Measurements from ENCODE around the gene CCR5AS.
"Not testable (repeated sequence)": the region's sequence is repeated elsewhere in the genome, so short reads cannot be mapped to it uniquely, and the experiment has no call there.

CCR5AS gene

GRCh38 chr3:46389306-46389705, 17.6 kb downstream of the CCR5AS start:
- Histone ChIP-seq H3K4me1 (replicated peaks) (no peaks in the 10 kb centered on the region), H3K4me3 (no peak overlapping the region), H3K9me3 (no peaks in the 10 kb centered on the region), H3K27me3 (replicated peaks; ENCODE audit: insufficient read depth) (no peaks in the 10 kb centered on the region), H3K36me3 (no peaks in the 10 kb centered on the region), H3K27ac (no peak overlapping the region)
- intact Hi-C loops (cut with DNase I): no loop called here
- WGBS: 84% methylated on average over 6 of the region's 6 CpGs
- DNase-seq (ENCODE audit: low spot score): no peak
- no peak for TF ChIP-seq CTCF (IDR thresholded peaks at IDR 0.05)
- TF ChIP-seq POLR2AphosphoS5 (IDR thresholded peaks at IDR 0.05): no peak
- TF ChIP-seq POLR2A (IDR thresholded peaks at IDR 0.05): no peak

GRCh38 chr3:46388847-46389246, 18.0 kb downstream of the CCR5AS start:
- H3K9me3 ChIP-seq; DNase-seq (ENCODE audit: low spot score); H3K27ac ChIP-seq; H3K27me3 ChIP-seq (replicated peaks; ENCODE audit: insufficient read depth); H3K4me3 ChIP-seq; intact Hi-C loops (cut with DNase I); H3K4me1 ChIP-seq (replicated peaks); H3K36me3 ChIP-seq: not testable (repeated sequence)
- 92% methylated on average over 4 of the region's 4 CpGs for WGBS

GRCh38 chr3:46386205-46386604, 20.7 kb downstream of the CCR5AS start:
- Histone ChIP-seq H3K9me3 (no peaks in the 10 kb centered on the region), H3K4me3 (no peak overlapping the region), H3K27ac (no peak overlapping the region), H3K27me3 (replicated peaks; ENCODE audit: insufficient read depth) (no peaks in the 10 kb centered on the region), H3K4me1 (replicated peaks) (peaks cover 7% of the 10 kb centered on the region), H3K36me3 (no peaks in the 10 kb centered on the region)
- intact Hi-C loops (cut with DNase I): no loop called here
- peak; percentile 42 for DNase-seq (ENCODE audit: low spot score)
- TF ChIP-seq POLR2A (IDR thresholded peaks at IDR 0.05) (no peak), POLR2AphosphoS5 (IDR thresholded peaks at IDR 0.05) (peak; percentile 85), CTCF (IDR thresholded peaks at IDR 0.05) (no peak)
- WGBS: 27% methylated on average over 4 of the region's 4 CpGs

GRCh38 chr3:46383951-46384330, 22.9 kb downstream of the CCR5AS start:
- TF ChIP-seq POLR2AphosphoS5 (IDR thresholded peaks at IDR 0.05) (no peak), POLR2A (IDR thresholded peaks at IDR 0.05) (no peak), CTCF (IDR thresholded peaks at IDR 0.05) (no peak)
- 24% methylated on average over 5 of the region's 5 CpGs for WGBS
- no peaks in the 10 kb centered on the region for H3K9me3 ChIP-seq
- DNase-seq (ENCODE audit: low spot score): no peak
- intact Hi-C loops (cut with DNase I): no loop called here
- peaks cover 7% of the 10 kb centered on the region for H3K4me1 ChIP-seq (replicated peaks)
- no peak overlapping the region for H3K27ac ChIP-seq
- H3K4me3 ChIP-seq: no peak overlapping the region
- H3K27me3 ChIP-seq (replicated peaks; ENCODE audit: insufficient read depth): no peaks in the 10 kb centered on the region
- no peaks in the 10 kb centered on the region for H3K36me3 ChIP-seq

GRCh38 chr3:46383211-46383950, 23.5 kb downstream of the CCR5AS start:
- no peak overlapping the region for H3K27ac ChIP-seq
- H3K9me3 ChIP-seq: no peaks in the 10 kb centered on the region
- no peaks in the 10 kb centered on the region for H3K36me3 ChIP-seq
- 33% methylated on average over 6 of the region's 6 CpGs for WGBS
- no peaks in the 10 kb centered on the region for H3K27me3 ChIP-seq (replicated peaks; ENCODE audit: insufficient read depth)
- H3K4me1 ChIP-seq (replicated peaks): peaks cover 7% of the 10 kb centered on the region
- no peak for TF ChIP-seq CTCF (IDR thresholded peaks at IDR 0.05)
- no peak for TF ChIP-seq POLR2A (IDR thresholded peaks at IDR 0.05)
- no peak for TF ChIP-seq POLR2AphosphoS5 (IDR thresholded peaks at IDR 0.05)
- H3K4me3 ChIP-seq: no peak overlapping the region
- DNase-seq (ENCODE audit: low spot score): no peak
- intact Hi-C loops (cut with DNase I): no loop called here

Measured in prostate gland (tissue), 2 donors.